NB4 (cell line): ENCODE data around the gene SLFN5.
"Not testable (repeated sequence)": the region's sequence is repeated elsewhere in the genome, so short reads cannot be mapped to it uniquely, and the experiment has no call there.

ENCODE experiments used
- DNase-seq: peaks from one replicate; pipeline ENCODE4 v3.0.0; 2010; ENCODE audit warnings: low read depth
- H3K4me3 ChIP-seq: one replicate; pipeline ENCODE4 v1.5.1; 2011; ENCODE audit warnings: mild to moderate bottlenecking, low read depth, low read length, moderate library complexity
- CTCF ChIP-seq: IDR thresholded peaks from one replicate; pipeline ENCODE4 v1.5.1; 2012; ENCODE audit warnings: low read depth, low read length
- MAX ChIP-seq: IDR thresholded peaks from 2 replicates; pipeline ENCODE4 v1.6.1; 2011; ENCODE audit warnings: low read depth, low read length
- MYC ChIP-seq: IDR thresholded peaks from 2 replicates; pipeline ENCODE4 v1.6.1; 2011; ENCODE audit warnings: low read depth, low read length
- POLR2A ChIP-seq: IDR thresholded peaks from 2 replicates; pipeline ENCODE4 v1.6.1; 2011; ENCODE audit warnings: mild to moderate bottlenecking; ENCODE audit not compliant: insufficient read length; ENCODE audit errors: extremely low read depth

Gene SLFN5

DNA sequence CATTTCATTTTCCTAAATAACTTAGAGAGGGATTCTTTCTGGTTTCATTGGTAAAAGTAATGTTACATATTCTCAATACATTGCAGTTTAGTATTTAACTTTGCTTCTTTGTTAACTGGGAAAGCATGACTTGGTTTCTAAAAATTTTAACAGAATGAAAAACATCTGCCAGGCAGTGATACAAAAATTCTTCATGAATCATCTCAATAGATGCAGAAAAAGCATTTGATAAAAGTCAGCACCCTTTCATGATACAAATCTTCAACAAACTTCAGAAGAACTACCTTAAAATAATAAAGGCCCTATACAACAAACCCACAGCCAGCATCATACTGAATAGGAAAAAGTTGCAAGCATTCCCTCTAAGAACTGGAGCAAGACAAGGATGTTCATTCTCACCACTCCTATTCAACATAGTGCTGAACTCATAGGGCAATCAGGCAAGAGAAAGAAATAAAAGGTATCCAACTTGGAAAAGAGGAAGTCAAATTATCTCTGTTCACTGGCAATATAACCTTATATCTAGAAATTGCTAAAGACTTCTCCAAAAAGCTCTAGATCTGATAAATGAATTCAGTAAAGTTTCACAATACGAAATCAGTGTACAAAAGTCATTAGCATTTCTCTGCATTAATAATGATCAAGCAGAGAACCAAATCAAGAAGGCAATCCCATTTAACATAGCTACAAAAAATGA is 50.4 kb downstream of the SLFN5 start:
- TF ChIP-seq POLR2A (no peak), MYC (no peak), MAX (no peak), CTCF (no peak)
- peak; percentile 16 for DNase-seq
- H3K4me3 ChIP-seq: no peak overlapping the region

- no peak overlapping the region for H3K4me3 ChIP-seq
- DNase-seq: no peak
- no peak for TF ChIP-seq MYC
- no peak for TF ChIP-seq CTCF
- TF ChIP-seq MAX: no peak
- TF ChIP-seq POLR2A: no peak
Measured at GRCh38 chr17:35294756-35295155, 51.9 kb downstream of the SLFN5 start.

DNA sequence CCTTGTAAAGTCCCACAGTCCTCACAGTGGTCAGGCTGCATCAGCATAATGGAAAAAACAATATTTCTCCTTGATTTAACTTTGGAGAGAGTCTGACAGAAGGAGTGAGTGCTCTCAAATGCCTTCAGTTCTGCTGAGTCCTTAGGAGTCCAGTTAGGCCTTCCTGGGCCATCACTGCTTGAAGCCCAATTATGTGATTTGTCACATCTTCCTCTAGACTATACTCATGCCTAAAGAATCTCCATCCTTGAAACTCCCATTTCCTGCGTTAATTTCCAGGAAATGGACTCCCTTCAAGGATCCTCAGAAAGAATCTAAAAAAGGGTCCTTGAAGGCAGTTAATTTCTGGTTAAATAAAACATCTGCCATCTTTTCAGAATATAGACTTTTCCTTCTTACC is 52.8 kb downstream of the SLFN5 start:
- TF ChIP-seq CTCF: no peak
- TF ChIP-seq MYC: no peak
- TF ChIP-seq MAX: no peak
- no peak for TF ChIP-seq POLR2A
- DNase-seq: no peak
- no peak overlapping the region for H3K4me3 ChIP-seq

- no peak for DNase-seq
- no peak for TF ChIP-seq MAX
- no peak for TF ChIP-seq CTCF
- TF ChIP-seq MYC: no peak
- TF ChIP-seq POLR2A: no peak
- H3K4me3 ChIP-seq: no peak overlapping the region
Measured at GRCh38 chr17:35297666-35298065, 54.8 kb downstream of the SLFN5 start.

- TF ChIP-seq MAX (no peak), POLR2A (no peak), MYC (no peak), CTCF (no peak)
- no peak for DNase-seq
- no peak overlapping the region for H3K4me3 ChIP-seq
Measured at GRCh38 chr17:35298639-35299038, 55.8 kb downstream of the SLFN5 start.

DNA sequence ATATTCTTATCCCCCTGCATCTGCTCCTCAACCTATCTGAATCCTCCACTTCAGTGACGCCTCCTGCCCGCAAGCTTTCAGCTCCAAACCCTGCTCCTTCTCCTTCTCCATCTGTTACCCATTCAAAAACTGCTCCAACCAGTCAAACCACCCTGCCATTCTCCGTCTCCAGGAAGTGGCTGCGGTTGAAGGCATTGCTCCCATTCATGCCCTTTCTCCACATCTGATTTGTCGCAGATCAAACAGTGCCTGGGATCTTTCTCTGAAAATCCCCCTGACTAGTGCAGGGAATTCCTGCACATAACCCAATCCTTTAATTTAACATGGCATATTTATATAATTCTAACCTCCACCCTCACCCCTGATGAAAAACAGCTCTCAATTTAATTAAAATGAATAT is 56.3 kb downstream of the SLFN5 start:
- no peak for TF ChIP-seq MAX
- TF ChIP-seq POLR2A: no peak
- no peak for TF ChIP-seq MYC
- no peak for TF ChIP-seq CTCF
- no peak for DNase-seq
- no peak overlapping the region for H3K4me3 ChIP-seq

DNA sequence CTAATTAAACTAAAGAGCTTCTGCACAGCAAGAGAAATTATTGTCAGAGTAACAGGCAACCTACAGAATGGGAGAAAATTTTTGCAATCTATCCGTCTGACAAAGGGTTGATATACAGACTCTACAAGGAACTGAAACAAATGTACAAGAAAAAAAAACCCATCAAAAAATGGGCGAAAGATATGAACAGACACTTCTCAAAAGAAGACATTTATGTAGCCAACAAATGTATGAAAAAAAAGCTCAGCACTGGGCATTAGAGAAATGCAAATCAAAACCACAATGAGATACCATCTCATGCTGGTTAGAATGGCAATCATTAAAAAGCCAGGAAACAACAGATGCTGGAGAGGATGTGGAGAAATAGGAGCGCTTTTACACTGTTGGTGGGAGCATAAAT is 66.5 kb downstream of the SLFN5 start:
- not testable (repeated sequence) for H3K4me3 ChIP-seq, DNase-seq
